ENCODE measurements around the gene HOTAIR.

The HOTAIR gene

GRCh38 chr12:53987787-53988230 is 13.1 kb upstream of the HOTAIR start:
- no peak for DNase-seq (ENCODE audit: low spot score)

- no peak for DNase-seq (ENCODE audit: low spot score)
Observed at GRCh38 chr12:53986686-53987483, 12.1 kb upstream of the HOTAIR start.

GRCh38 chr12:53985994-53986685 is 11.4 kb upstream of the HOTAIR start:
- DNase-seq (ENCODE audit: low spot score), result no peak

GRCh38 chr12:53985692-53985993 is 10.9 kb upstream of the HOTAIR start:
- no peak for DNase-seq (ENCODE audit: low spot score)

GRCh38 chr12:53984901-53985691 is 10.3 kb upstream of the HOTAIR start, which contains the start of gene HOXC10:
Gene HOXC10, plus strand, starts transcription at chr12:53985146. Its CDS starts 114 bp downstream, at chr12:53985260.
- DNase-seq (ENCODE audit: low spot score), result peak; percentile 56

GRCh38 chr12:53983950-53984572 is 9.3 kb upstream of the HOTAIR start:
- DNase-seq (ENCODE audit: low spot score), result no peak

GRCh38 chr12:53983568-53983949 is 8.8 kb upstream of the HOTAIR start:
- no peak for DNase-seq (ENCODE audit: low spot score)

- no peak for DNase-seq (ENCODE audit: low spot score)
Observed at GRCh38 chr12:53982648-53983567, 8.2 kb upstream of the HOTAIR start.

- DNase-seq (ENCODE audit: low spot score), result no peak
Observed at GRCh38 chr12:53981634-53982565, 7.1 kb upstream of the HOTAIR start.

GRCh38 chr12:53980802-53981496 is 6.2 kb upstream of the HOTAIR start:
- DNase-seq (ENCODE audit: low spot score), result no peak

GRCh38 chr12:53980104-53980801 is 5.5 kb upstream of the HOTAIR start:
- DNase-seq (ENCODE audit: low spot score), result no peak

GRCh38 chr12:53978477-53979356 is 4.0 kb upstream of the HOTAIR start:
- DNase-seq (ENCODE audit: low spot score), result no peak

GRCh38 chr12:53977596-53978445 is 3.1 kb upstream of the HOTAIR start:
- DNase-seq (ENCODE audit: low spot score), result no peak

GRCh38 chr12:53976823-53977595 is 2.3 kb upstream of the HOTAIR start:
- DNase-seq (ENCODE audit: low spot score), result no peak

- DNase-seq (ENCODE audit: low spot score), result no peak
Observed at GRCh38 chr12:53976172-53976822, 1.5 kb upstream of the HOTAIR start.
